Stimulated activated CD8-positive, alpha-beta memory T cell treated with anti-CD3 and anti-CD28 coated beads, Interleukin-4, amount 100 ng/mL, for 4 hours (primary cell): ENCODE data around the gene ERG.

Experiments used
- DNase-seq, 2 donors: peaks; one replicate each; pipeline ENCODE4 v3.0.0-alpha.2; 2020; ENCODE audit warnings: low read depth in 2 of 2, low spot score in 1 of 2

ERG gene

DNA sequence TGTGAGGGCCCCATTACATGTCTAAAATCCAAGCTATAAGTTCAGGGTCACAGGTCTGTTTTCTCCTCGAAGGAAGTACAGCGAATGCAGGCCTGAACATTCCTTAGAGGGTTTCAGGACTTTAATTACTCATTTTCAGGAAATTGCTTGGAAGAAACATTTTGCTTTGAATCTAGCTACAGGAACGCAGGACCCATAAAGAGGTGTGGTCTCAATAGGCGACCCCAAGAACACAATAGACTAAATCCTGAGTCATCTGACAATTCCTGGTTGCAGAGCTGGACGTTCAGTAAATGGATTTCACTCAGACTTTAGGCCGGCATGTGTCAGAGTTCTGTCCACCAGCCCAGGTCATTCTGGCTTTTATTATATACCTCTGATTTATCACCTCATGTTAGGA, 1.0 kb upstream of the ERG start:
- DNase-seq, result no peak

- DNase-seq, result no peak
These were observed 2.1 kb downstream of the ERG start for GRCh38 chr21:38496224-38496623.

DNA sequence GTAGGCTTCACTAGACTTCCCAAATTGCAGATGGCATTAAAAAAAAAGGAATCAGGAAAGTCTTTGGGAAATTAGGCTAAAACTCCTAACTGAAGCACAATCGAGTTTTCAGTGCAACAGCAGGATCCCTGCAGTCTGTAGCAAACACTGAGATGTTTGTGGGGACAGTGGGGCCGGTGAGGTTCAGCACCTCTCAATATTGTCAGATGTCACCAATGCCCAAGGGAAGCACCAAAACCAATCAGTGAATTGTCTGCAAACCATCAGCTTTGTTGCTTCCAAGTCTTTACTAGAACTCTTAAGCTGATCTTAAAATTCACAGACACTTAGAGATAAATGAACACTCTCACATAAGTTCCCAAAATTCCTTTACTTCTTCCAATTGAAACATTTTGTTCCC, 2.6 kb downstream of the ERG start:
- DNase-seq, result no peak

DNA sequence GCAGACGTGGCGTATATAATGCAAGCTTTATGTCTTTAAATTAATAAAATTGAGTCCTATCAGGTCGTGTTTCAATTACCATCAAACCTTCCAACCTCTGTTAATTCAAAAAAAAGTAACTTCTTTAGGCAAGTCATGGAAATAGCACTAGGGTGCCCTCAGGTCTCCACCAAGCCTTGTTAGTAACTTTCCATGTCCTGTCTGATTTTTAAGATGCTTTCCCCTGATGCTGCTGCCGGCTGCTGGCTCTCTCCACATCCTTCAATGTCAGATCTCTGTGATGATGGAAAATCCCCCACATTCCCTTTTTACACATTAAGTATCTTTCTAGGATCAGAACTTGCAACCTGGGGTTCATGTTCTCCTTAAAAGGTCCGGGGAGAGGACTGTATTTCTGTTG, 3.0 kb downstream of the ERG start:
- DNase-seq, result no peak

DNA sequence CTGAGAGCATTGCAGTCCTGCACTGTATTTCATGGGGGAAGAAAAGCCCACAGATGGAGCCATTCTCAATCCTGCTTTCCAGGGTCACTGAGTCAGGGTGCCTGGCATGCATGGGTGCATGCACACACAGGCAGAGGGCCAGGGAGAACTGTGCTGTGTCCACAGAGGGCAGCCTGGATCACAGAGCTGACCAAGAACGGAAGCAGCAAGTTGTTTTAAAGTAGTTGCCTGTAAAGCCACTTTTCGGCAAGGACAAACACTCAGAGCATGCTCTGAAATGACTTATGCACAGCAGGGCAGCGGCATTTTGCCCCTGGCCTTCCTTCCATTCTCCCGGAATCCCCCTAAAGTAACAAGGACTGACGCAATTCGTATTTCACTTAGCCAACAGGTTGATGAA, 3.6 kb downstream of the ERG start:
- DNase-seq, result no peak

- no peak for DNase-seq
These were observed 4.0 kb downstream of the ERG start for GRCh38 chr21:38494251-38494642.

DNA sequence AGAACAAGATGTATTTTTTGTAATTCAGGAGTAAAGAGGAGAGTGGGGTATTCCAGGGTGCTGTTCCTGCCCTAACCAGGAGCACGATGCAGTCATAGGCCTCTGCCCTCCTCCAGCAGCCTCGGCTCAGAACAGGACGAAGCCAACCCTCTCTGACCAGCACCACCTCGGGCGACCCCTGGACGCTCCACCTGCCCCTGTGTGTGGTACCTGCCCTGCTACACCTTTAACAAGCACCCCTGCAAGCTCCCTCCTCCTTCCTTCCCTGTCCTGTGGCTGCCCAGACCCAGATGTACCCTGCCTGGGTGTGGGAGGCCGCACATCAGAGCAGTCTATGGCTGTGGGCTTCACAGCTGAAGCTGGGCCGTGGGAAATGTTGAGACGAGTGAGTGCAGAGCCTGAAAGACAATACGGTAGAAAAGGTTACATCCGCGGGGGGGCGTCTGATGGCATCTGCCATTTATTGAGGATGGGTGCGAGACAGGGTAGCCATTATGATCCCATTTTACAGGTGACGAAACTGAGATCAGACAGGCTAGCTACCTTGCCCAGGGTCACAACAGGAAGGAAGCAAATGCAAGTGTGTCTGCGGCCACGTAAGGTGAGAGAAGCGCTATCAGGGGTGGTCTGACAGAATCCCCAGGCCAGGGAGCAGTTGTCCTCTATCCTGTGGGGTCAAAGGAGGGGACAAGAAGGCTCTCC, 4.6 kb downstream of the ERG start:
- no peak for DNase-seq

DNA sequence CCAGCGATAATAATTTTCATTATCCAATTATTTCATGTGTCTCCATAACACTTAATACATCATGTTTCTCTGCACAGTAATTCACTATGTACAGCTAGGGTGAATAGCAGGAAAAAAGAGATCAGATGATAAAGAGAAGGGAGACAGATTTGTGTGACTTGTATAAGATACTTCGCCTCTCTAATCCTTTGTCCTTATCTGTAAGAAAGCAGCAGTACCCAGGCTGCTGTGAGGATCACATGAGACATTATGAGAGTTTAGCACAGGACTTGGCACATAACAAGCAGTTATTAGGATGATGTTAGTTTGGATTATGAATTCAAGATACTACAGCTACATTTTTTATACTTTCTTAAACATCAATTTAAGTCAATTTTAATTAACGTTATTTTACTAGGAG, 6.3 kb downstream of the ERG start:
- DNase-seq, result no peak

GRCh38 chr21:38491536-38491935, 6.7 kb downstream of the ERG start:
- no peak for DNase-seq

DNA sequence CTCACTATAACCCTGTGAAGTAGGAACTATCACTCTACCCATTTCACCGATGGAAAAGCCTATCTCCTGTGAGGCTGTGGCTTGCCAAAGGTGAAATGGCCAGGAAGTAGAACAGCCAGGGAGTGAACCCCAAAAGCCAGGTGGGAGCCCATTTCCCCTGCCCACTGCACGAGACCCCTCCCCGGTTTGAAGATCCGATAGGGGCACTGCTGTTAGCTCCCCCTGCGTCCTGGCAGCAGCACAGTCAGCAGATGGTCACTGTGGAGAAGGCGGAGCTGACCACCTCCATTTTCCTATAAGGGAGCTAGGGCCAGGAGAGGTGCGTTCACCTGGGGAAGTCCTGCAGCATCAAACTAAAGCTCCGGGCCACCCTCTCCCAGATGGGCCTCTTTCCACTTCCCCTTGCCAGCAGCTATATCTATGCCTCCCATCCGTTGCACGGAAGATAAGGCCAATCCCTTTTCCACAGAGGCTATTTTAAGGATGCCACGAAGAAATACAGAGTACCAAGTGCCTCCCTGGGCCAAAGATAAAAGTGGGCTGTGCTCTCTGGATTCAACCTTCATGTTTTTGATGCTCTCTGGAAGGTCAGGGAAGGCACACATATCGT, 7.8 kb downstream of the ERG start:
- no peak for DNase-seq

- no peak for DNase-seq
These were observed 8.5 kb downstream of the ERG start for GRCh38 chr21:38489729-38490128.

- DNase-seq, result no peak
These were observed 9.0 kb downstream of the ERG start for GRCh38 chr21:38489271-38489652.

GRCh38 chr21:38488640-38489270, 9.5 kb downstream of the ERG start:
- DNase-seq, result no peak

DNA sequence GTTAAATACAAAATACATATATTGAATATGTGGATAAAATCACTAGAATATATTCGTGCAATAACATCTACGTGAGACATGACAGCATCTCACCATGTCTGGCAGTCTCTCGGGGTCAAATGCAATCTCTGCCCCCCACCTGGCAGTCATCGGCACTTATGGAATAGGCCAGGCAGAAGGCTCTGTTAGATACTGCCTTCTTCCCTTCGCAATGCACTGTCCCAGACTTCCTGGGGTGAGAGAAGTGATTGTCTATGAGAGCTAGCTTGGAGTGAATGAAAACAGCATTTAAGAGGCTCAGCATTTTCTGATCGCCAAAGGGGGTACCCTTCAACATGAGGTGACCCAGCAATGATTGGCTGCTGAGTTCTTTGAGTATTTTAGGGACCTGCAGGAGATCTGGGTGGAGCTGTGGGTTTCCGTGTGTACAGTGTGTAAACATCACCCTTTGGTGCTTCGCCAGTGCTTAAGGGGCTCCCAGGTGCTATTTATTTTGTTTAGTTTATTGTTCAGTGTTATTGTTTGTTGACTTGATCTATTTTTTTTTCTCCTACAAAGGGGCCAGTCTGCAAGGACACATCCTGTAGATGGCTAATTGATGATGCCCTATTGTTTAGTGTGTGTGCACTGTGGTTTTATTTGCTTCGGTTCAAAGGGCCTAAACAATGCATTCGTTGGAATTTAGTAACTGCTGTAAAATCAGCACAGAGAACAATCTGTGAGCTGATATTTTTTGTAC, 10.2 kb downstream of the ERG start:
- no peak for DNase-seq

GRCh38 chr21:38486706-38487105, 11.6 kb downstream of the ERG start:
- DNase-seq, result no peak

DNA sequence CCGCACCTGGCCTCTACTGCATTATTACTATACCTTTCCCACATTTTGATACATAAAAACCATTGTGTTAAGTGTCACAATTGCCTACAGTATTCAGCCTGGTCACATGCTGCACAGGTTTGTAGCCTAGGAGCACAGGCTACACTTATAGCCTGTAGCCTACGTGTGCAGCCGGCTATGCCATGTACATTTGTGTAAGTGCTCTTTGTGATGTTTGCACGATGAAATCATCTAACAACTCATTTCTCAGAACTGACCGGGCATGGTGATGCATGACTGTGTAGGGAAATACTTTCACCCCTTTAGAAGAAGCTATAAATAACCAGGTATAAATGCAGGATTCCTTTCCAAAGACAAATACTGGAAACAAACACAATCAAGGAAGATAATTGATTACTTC, 12.1 kb downstream of the ERG start:
- DNase-seq, result no peak

- no peak for DNase-seq
These were observed 18.4 kb downstream of the ERG start for GRCh38 chr21:38479641-38480525.

- DNase-seq, result no peak
These were observed 19.5 kb downstream of the ERG start for GRCh38 chr21:38478782-38479181.

DNA sequence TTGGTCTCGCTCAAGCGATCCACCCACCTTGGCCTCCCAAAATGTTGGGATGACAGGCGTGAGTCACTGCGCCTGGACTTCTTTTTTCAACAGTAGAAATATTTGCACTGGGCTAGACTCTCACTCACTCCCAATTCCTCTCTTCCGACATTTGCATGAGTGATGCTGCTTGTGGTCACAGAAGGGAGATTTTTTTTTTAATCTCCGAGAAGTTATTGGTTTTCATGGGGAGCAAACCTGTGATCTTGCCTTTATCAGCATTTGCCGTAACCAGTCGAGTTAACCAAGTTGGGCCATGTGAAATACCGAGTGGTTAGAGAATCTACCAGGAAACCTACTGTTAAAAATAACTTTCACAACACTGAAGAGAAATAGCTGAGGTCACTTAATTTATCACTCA, 21.1 kb downstream of the ERG start:
- no peak for DNase-seq

- no peak for DNase-seq
These were observed 21.9 kb downstream of the ERG start for GRCh38 chr21:38476385-38476784.

GRCh38 chr21:38475519-38475918, 22.8 kb downstream of the ERG start:
- no peak for DNase-seq
